ENCODE results near the gene LEUTX.
"Not testable (repeated sequence)": the region's sequence is repeated elsewhere in the genome, so short reads cannot be mapped to it uniquely, and the experiment has no call there.

The LEUTX gene

DNA sequence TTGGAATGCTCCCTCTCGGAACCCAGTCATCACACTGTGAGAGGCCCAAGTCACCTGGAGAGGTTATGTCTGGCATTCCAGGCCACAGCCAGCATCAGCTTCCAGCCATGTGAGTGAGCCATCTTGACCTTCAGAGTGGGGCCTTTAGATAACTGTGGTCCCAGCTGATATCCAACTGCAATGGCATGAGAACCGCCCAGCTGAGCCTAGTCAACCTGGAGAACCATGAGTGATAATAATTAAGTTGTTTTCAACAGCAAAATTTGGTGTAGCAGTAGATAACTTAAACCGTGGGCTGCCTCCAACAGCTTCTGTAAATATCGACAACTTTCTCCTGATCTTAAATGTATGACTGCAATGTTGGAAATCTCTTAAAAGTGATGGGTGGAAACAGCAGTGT is 30.7 kb downstream of the LEUTX start:
- Histone ChIP-seq H3K27ac (no peak overlapping the region), H3K4me2 (ENCODE audit: low read length) (no peak overlapping the region), H3K36me3 (ENCODE audit: control insufficient read depth, insufficient read depth, low read length) (no peaks in the 10 kb centered on the region), H3K9ac (no peak overlapping the region), H2AFZ (no peak overlapping the region), H3K9me3 (ENCODE audit: control insufficient read depth, low read length) (no peaks in the 10 kb centered on the region), H3K4me3 (ENCODE audit: low read depth, low read length) (no peak overlapping the region), H3K79me2 (no peaks in the 10 kb centered on the region), H3K27me3 (ENCODE audit: control insufficient read depth, insufficient read depth, low read length) (no peaks in the 10 kb centered on the region), H3K4me1 (no peaks in the 10 kb centered on the region)
- TF ChIP-seq, protein P1, sequence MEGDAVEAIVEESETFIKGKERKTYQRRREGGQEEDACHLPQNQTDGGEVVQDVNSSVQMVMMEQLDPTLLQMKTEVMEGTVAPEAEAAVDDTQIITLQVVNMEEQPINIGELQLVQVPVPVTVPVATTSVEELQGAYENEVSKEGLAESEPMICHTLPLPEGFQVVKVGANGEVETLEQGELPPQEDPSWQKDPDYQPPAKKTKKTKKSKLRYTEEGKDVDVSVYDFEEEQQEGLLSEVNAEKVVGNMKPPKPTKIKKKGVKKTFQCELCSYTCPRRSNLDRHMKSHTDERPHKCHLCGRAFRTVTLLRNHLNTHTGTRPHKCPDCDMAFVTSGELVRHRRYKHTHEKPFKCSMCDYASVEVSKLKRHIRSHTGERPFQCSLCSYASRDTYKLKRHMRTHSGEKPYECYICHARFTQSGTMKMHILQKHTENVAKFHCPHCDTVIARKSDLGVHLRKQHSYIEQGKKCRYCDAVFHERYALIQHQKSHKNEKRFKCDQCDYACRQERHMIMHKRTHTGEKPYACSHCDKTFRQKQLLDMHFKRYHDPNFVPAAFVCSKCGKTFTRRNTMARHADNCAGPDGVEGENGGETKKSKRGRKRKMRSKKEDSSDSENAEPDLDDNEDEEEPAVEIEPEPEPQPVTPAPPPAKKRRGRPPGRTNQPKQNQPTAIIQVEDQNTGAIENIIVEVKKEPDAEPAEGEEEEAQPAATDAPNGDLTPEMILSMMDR (IDR thresholded peaks at IDR 0.05), result no peak

DNA sequence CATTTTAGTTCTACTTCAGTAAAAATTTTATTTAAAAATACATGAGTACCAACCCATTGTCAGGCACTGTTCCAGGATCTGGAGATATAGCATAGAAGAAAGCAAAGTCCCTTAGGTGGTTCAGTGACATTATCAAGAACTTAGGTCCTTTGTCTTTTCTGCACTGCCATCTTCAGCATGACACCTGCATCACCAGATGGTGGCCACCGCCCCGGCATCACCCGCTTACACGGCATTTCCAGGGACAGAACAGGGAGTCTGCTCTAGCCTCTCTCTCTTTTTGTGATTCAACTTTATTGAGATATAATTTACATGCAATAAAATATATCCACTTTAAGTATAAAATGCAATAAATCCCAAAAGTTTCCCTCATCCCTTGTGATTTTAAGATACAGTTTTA is 31.8 kb downstream of the LEUTX start:
- H3K27me3 ChIP-seq (ENCODE audit: control insufficient read depth, insufficient read depth, low read length), result no peaks in the 10 kb centered on the region
- no peak overlapping the region for H3K27ac ChIP-seq
- TF ChIP-seq, protein P1 (IDR thresholded peaks at IDR 0.05), result no peak
- H3K36me3 ChIP-seq (ENCODE audit: control insufficient read depth, insufficient read depth, low read length), result no peaks in the 10 kb centered on the region
- H3K4me1 ChIP-seq, result no peaks in the 10 kb centered on the region
- H3K9me3 ChIP-seq (ENCODE audit: control insufficient read depth, low read length), result no peaks in the 10 kb centered on the region
- H3K79me2 ChIP-seq, result no peaks in the 10 kb centered on the region
- H3K4me3 ChIP-seq (ENCODE audit: low read depth, low read length), result no peak overlapping the region
- no peak overlapping the region for H3K9ac ChIP-seq
- H2AFZ ChIP-seq, result no peak overlapping the region
- H3K4me2 ChIP-seq (ENCODE audit: low read length), result no peak overlapping the region

DNA sequence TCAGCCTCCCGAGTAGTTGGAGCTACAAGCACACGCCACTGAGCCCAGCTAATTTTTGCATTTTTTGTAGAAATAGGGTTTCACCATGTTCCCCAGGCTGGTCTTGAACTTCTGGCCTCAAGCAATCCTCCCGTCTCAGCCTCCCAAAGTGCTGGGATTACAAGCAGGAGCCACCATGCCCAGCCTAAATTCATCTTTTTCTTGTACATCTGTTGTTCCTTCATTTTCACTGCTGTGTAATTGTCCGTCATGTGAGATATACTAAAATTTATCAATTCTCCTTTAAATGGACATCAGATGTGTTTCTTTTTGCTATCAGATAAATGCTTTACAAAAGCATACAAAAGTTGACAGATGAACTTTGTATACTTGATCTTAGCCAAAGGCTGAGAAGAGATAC is 32.4 kb downstream of the LEUTX start:
- Histone ChIP-seq H3K27ac (no peak overlapping the region), H3K36me3 (ENCODE audit: control insufficient read depth, insufficient read depth, low read length) (no peaks in the 10 kb centered on the region), H3K4me2 (ENCODE audit: low read length) (no peak overlapping the region), H3K4me3 (ENCODE audit: low read depth, low read length) (no peak overlapping the region), H3K79me2 (peaks cover 3% of the 10 kb centered on the region), H3K4me1 (no peaks in the 10 kb centered on the region), H3K27me3 (ENCODE audit: control insufficient read depth, insufficient read depth, low read length) (no peaks in the 10 kb centered on the region), H3K9ac (no peak overlapping the region), H2AFZ (no peak overlapping the region), H3K9me3 (ENCODE audit: control insufficient read depth, low read length) (no peaks in the 10 kb centered on the region)
- TF ChIP-seq, protein P1 (IDR thresholded peaks at IDR 0.05), result no peak

DNA sequence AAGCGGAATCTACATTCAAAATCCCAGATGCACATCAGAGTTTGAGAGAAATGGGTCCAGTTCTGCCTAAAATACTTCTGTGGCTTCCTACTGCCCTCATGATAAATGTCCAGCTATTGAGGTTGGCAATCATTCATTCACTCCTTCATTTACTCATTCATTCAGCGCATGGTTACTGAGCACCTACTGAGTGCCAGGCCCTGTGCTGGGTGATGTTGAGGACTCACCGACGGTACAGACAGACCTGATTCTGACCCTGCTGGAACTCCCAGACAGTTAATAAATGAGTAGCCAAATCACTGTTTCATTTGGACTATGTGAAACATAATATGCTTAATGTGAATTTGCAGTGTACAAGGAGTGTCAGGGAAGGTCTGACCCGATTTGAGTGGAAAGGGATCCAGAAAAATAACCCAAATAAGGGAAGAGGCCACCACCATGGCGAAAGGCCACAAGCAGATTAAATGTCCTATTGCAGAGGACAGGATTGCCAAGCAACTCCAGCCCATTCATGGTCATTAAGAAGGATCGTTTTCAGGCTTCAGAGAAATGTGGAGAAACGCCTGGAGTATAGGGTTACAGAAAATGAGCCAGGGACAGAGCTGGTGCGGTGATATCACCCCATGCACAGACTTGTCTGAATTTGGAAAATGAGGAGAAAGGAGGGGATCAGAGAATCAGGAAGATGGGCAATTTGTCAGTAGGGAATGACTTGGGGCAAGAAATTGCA is 34.8 kb downstream of the LEUTX start:
- Histone ChIP-seq H3K36me3 (ENCODE audit: control insufficient read depth, insufficient read depth, low read length) (no peaks in the 10 kb centered on the region), H3K4me1 (no peaks in the 10 kb centered on the region), H3K4me3 (ENCODE audit: low read depth, low read length) (no peak overlapping the region), H3K9me3 (ENCODE audit: control insufficient read depth, low read length) (no peaks in the 10 kb centered on the region), H2AFZ (no peak overlapping the region), H3K27me3 (ENCODE audit: control insufficient read depth, insufficient read depth, low read length) (no peaks in the 10 kb centered on the region), H3K27ac (no peak overlapping the region), H3K9ac (no peak overlapping the region), H3K79me2 (peaks cover 3% of the 10 kb centered on the region), H3K4me2 (ENCODE audit: low read length) (no peak overlapping the region)
- TF ChIP-seq, protein P1 (IDR thresholded peaks at IDR 0.05), result no peak

DNA sequence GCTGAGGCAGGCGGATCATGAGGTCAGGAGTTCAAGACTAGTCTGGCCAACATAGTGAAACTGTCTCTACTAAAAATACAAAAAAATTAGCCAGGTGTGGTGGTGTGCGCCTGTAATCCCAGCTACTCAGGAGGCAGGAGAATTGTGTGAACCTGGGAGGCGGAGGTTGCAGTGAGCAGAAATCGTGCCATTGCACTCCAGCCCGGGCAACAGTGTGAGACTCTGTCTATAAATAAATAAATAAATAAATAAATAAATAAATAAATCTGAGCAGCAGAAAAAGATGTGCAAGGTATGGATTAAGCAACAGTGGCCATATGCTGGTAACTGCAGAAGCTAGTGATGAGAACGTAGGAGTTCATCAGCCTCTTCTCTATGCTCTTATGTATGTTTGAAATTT is 35.5 kb downstream of the LEUTX start:
- H3K4me1 ChIP-seq; H3K4me3 ChIP-seq (ENCODE audit: low read depth, low read length); H3K79me2 ChIP-seq: not testable (repeated sequence)

More for the DNA sequence above, 35.5 kb downstream of the LEUTX start:
- H3K27ac ChIP-seq; H3K27me3 ChIP-seq (ENCODE audit: control insufficient read depth, insufficient read depth, low read length); H3K4me2 ChIP-seq (ENCODE audit: low read length); H3K9me3 ChIP-seq (ENCODE audit: control insufficient read depth, low read length); H2AFZ ChIP-seq; H3K36me3 ChIP-seq (ENCODE audit: control insufficient read depth, insufficient read depth, low read length); H3K9ac ChIP-seq: not testable (repeated sequence)

Data from parathyroid adenoma (tissue), 2 donors.